Keratinocyte (primary cell): Measurements from ENCODE around the gene KCNH1.

Experiments
- EZH2 ChIP-seq: IDR thresholded peaks from one replicate; pipeline ENCODE4 v1.6.1; 2012; ENCODE audit warnings: inconsistent platforms, mild to moderate bottlenecking, low read length, moderate library complexity
- TF ChIP-seq, protein P1 (sequence below), 3 experiments: IDR thresholded peaks in 1 of 3; conservative IDR thresholded peaks in 1 of 3; optimal IDR thresholded peaks in 1 of 3; 2 replicates in 2 of 3; 3 replicates in 1 of 3; pipeline versions ENCODE3 to v1.5.1; 2011; ENCODE audit warnings: low read length in 3 of 3, mild to moderate bottlenecking in 3 of 3, moderate library complexity in 2 of 3, control low read depth in 1 of 3, inconsistent platforms in 1 of 3; ENCODE audit not compliant: insufficient read depth in 2 of 3; ENCODE audit errors: extremely low read depth in 1 of 3

DNA sequence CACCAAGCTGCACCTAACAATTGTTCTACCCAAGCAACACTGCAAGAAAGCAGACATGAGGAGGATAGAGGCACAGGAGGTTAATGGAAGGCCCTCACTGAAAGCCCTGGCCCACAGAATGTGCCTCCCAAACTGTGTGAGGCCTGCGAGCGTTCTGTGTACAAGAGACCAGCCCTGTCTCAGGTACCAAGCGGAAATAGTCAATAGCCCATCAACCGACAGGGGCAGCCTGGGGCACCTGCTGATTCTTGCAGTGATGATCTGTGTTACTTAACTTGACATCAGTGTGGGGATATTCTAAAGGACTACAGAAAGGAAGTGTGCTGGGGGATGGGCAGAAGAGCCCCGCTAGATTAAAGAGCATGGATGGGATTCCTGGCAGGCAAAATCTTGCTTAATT is 392.4 kb downstream of the KCNH1 start:
- TF ChIP-seq, protein P1, sequence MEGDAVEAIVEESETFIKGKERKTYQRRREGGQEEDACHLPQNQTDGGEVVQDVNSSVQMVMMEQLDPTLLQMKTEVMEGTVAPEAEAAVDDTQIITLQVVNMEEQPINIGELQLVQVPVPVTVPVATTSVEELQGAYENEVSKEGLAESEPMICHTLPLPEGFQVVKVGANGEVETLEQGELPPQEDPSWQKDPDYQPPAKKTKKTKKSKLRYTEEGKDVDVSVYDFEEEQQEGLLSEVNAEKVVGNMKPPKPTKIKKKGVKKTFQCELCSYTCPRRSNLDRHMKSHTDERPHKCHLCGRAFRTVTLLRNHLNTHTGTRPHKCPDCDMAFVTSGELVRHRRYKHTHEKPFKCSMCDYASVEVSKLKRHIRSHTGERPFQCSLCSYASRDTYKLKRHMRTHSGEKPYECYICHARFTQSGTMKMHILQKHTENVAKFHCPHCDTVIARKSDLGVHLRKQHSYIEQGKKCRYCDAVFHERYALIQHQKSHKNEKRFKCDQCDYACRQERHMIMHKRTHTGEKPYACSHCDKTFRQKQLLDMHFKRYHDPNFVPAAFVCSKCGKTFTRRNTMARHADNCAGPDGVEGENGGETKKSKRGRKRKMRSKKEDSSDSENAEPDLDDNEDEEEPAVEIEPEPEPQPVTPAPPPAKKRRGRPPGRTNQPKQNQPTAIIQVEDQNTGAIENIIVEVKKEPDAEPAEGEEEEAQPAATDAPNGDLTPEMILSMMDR (optimal IDR thresholded peaks at IDR 0.05 in 1 of 3, IDR thresholded peaks at IDR 0.05 in 1 of 3, conservative IDR thresholded peaks at IDR 0.05 in 1 of 3; ENCODE audit: extremely low read depth in 1 of 3, insufficient read depth in 2 of 3, low read length in 3 of 3), result no peak
- no peak for TF ChIP-seq EZH2
